ENCODE results near the gene ABCA2. TPM values are rescaled to one million over a fixed set of nuclear protein-coding genes. Genes with fewer than 3 reads are reported as not detected.

Gene ABCA2
- total RNA-seq, 6 experiments from 2014 or later, result 23.7 to 49.2 (median 34.2) TPM

- TF ChIP-seq CTCF (IDR thresholded peaks at IDR 0.05) (no peak), POLR2A (IDR thresholded peaks at IDR 0.05) (no peak)
- intact Hi-C loops (cut with DNase I), result loop anchor here (5.0 to 10.0 kb wide), 3 partner anchors 94 to 264 kb away; partner anchors contain the start of genes C8G (in 1 of the 2) and FBXW5 (in 1 of the 2)
- Histone ChIP-seq H3K27ac (no peak overlapping the region), H3K9me3 (no peaks in the 10 kb centered on the region), H3K27me3 (peaks cover 0 to 1% of the 10 kb centered on the region in 2 donors), H3K36me3 (no peaks in the 10 kb centered on the region), H3K4me3 (no peak overlapping the region), H3K4me1 (peaks cover 0 to 3% (median 0%) of the 10 kb centered on the region in 4 donors)
- 60% methylated on average over 2 of the region's 9 CpGs for WGBS (ENCODE audit: insufficient coverage, low coverage, low lambda C conversion rate, missing lambda C conversion rate)
- no peak for ATAC-seq
- no peak for DNase-seq
Measured at GRCh38 chr9:137038916-137039315, 10.9 kb upstream of the ABCA2 start.

- TF ChIP-seq CTCF (IDR thresholded peaks at IDR 0.05) (no peak), POLR2A (IDR thresholded peaks at IDR 0.05) (no peak)
- ATAC-seq, result no peak
- Histone ChIP-seq H3K27ac (no peak overlapping the region), H3K4me1 (peaks cover 0 to 3% (median 0%) of the 10 kb centered on the region in 4 donors), H3K4me3 (no peak overlapping the region), H3K36me3 (no peaks in the 10 kb centered on the region), H3K9me3 (no peaks in the 10 kb centered on the region), H3K27me3 (no peaks in the 10 kb centered on the region)
- no peak for DNase-seq
- intact Hi-C loops (cut with DNase I), result loop anchor here (5.0 to 10.0 kb wide), 3 partner anchors 93 to 263 kb away; partner anchors contain the start of genes C8G (in 1 of the 2) and FBXW5 (in 1 of the 2)
- WGBS (ENCODE audit: insufficient coverage, low coverage, low lambda C conversion rate, missing lambda C conversion rate), result 77% methylated on average over 4 of the region's 10 CpGs
Measured at GRCh38 chr9:137037483-137037882, 9.4 kb upstream of the ABCA2 start.

GRCh38 chr9:137037035-137037434, 9.0 kb upstream of the ABCA2 start:
- intact Hi-C loops (cut with DNase I), result loop anchor here (5.0 to 10.0 kb wide), 3 partner anchors 92 to 262 kb away; partner anchors contain the start of genes C8G (in 1 of the 2) and FBXW5 (in 1 of the 2)
- no peak for DNase-seq
- no peaks in the 10 kb centered on the region for H3K36me3 ChIP-seq
- H3K27me3 ChIP-seq, result no peaks in the 10 kb centered on the region
- peaks cover 0 to 3% (median 0%) of the 10 kb centered on the region in 4 donors for H3K4me1 ChIP-seq
- no peak for TF ChIP-seq POLR2A (IDR thresholded peaks at IDR 0.05)
- no peak for TF ChIP-seq CTCF (IDR thresholded peaks at IDR 0.05)
- H3K4me3 ChIP-seq, result no peak overlapping the region
- no peak overlapping the region for H3K27ac ChIP-seq
- H3K9me3 ChIP-seq, result no peaks in the 10 kb centered on the region
- ATAC-seq, result no peak
- no CpG with 5 or more reads among the region's 13 CpGs for WGBS (ENCODE audit: insufficient coverage, low coverage, low lambda C conversion rate, missing lambda C conversion rate)

GRCh38 chr9:137035937-137036336, 7.9 kb upstream of the ABCA2 start:
- intact Hi-C loops (cut with DNase I), result loop anchor here (5.0 to 10.0 kb wide), 3 partner anchors 91 to 261 kb away; partner anchors contain the start of genes C8G (in 1 of the 2) and FBXW5 (in 1 of the 2)
- Histone ChIP-seq H3K27me3 (no peaks in the 10 kb centered on the region), H3K4me3 (no peak overlapping the region), H3K27ac (no peak overlapping the region), H3K36me3 (no peaks in the 10 kb centered on the region), H3K4me1 (peaks cover 0 to 3% (median 0%) of the 10 kb centered on the region in 4 donors), H3K9me3 (no peaks in the 10 kb centered on the region)
- WGBS (ENCODE audit: insufficient coverage, low coverage, low lambda C conversion rate, missing lambda C conversion rate), result 46% methylated on average over 2 of the region's 8 CpGs
- ATAC-seq (no peak), DNase-seq (no peak)
- no peak for TF ChIP-seq POLR2A (IDR thresholded peaks at IDR 0.05)
- no peak for TF ChIP-seq CTCF (IDR thresholded peaks at IDR 0.05)
